ENCODE results near the gene CAPN11.
"Not testable (repeated sequence)": the region's sequence is repeated elsewhere in the genome, so short reads cannot be mapped to it uniquely, and the experiment has no call there.

Gene CAPN11

GRCh38 chr6:44129841-44130322, 28.7 kb upstream of the CAPN11 start:
- in situ Hi-C loops (cut with MboI; ENCODE audit: low sequenced_read_pairs): no loop called here

GRCh38 chr6:44131892-44132291, 26.7 kb upstream of the CAPN11 start:
- in situ Hi-C loops (cut with MboI; ENCODE audit: low sequenced_read_pairs): no loop called here

GRCh38 chr6:44132476-44132875, 26.1 kb upstream of the CAPN11 start:
- in situ Hi-C loops (cut with MboI; ENCODE audit: low sequenced_read_pairs): no loop called here

GRCh38 chr6:44133003-44133931, 25.4 kb upstream of the CAPN11 start:
- in situ Hi-C loops (cut with MboI; ENCODE audit: low sequenced_read_pairs): no loop called here

GRCh38 chr6:44133981-44134711, 24.5 kb upstream of the CAPN11 start:
- in situ Hi-C loops (cut with MboI; ENCODE audit: low sequenced_read_pairs): no loop called here

- in situ Hi-C loops (cut with MboI; ENCODE audit: low sequenced_read_pairs): no loop called here
Observed at GRCh38 chr6:44135173-44135758, 23.4 kb upstream of the CAPN11 start.

- in situ Hi-C loops (cut with MboI; ENCODE audit: low sequenced_read_pairs): no loop called here
Observed at GRCh38 chr6:44135875-44136274, 22.7 kb upstream of the CAPN11 start.

GRCh38 chr6:44138717-44139350, 19.8 kb upstream of the CAPN11 start:
- in situ Hi-C loops (cut with MboI; ENCODE audit: low sequenced_read_pairs): no loop called here

- in situ Hi-C loops (cut with MboI; ENCODE audit: low sequenced_read_pairs): no loop called here
Observed at GRCh38 chr6:44139351-44139743, 19.3 kb upstream of the CAPN11 start.

GRCh38 chr6:44142835-44143234, 15.8 kb upstream of the CAPN11 start:
- in situ Hi-C loops (cut with MboI; ENCODE audit: low sequenced_read_pairs): no loop called here

- in situ Hi-C loops (cut with MboI; ENCODE audit: low sequenced_read_pairs): no loop called here
Observed at GRCh38 chr6:44143731-44144130, 14.9 kb upstream of the CAPN11 start.

GRCh38 chr6:44144536-44144935, 14.1 kb upstream of the CAPN11 start:
- in situ Hi-C loops (cut with MboI; ENCODE audit: low sequenced_read_pairs): not testable (repeated sequence)

- in situ Hi-C loops (cut with MboI; ENCODE audit: low sequenced_read_pairs): no loop called here
Observed at GRCh38 chr6:44145839-44146238, 12.8 kb upstream of the CAPN11 start.

GRCh38 chr6:44146685-44147084, 11.9 kb upstream of the CAPN11 start:
- in situ Hi-C loops (cut with MboI; ENCODE audit: low sequenced_read_pairs): no loop called here

GRCh38 chr6:44147256-44147655, 11.4 kb upstream of the CAPN11 start:
- in situ Hi-C loops (cut with MboI; ENCODE audit: low sequenced_read_pairs): no loop called here

- in situ Hi-C loops (cut with MboI; ENCODE audit: low sequenced_read_pairs): no loop called here
Observed at GRCh38 chr6:44148306-44148705, 10.3 kb upstream of the CAPN11 start.

GRCh38 chr6:44149369-44150012, 9.1 kb upstream of the CAPN11 start:
- in situ Hi-C loops (cut with MboI; ENCODE audit: low sequenced_read_pairs): no loop called here

GRCh38 chr6:44150317-44150917, 8.2 kb upstream of the CAPN11 start:
- in situ Hi-C loops (cut with MboI; ENCODE audit: low sequenced_read_pairs): no loop called here

GRCh38 chr6:44151348-44152108, 7.1 kb upstream of the CAPN11 start:
- in situ Hi-C loops (cut with MboI; ENCODE audit: low sequenced_read_pairs): no loop called here

- in situ Hi-C loops (cut with MboI; ENCODE audit: low sequenced_read_pairs): no loop called here
Observed at GRCh38 chr6:44152109-44152461, 6.5 kb upstream of the CAPN11 start.
